Kasumi-1 (cell line): ENCODE results near the gene WFDC2.

ENCODE experiments used
- DNase-seq, 2 experiments: peaks; one replicate each; lab custom pipeline; 2025; lab: John Stamatoyannopoulos, UW

The WFDC2 gene, protein sequence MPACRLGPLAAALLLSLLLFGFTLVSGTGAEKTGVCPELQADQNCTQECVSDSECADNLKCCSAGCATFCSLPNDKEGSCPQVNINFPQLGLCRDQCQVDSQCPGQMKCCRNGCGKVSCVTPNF

GRCh38 chr20:45469336-45470261 lies at the start of gene WFDC2:
Gene WFDC2, plus strand, starts transcription at chr20:45469753. Its CDS starts 29 bp downstream, at chr20:45469782.
- DNase-seq: no peak

GRCh38 chr20:45420125-45420524 lies 49.4 kb upstream of the WFDC2 start:
- no peak for DNase-seq

DNA sequence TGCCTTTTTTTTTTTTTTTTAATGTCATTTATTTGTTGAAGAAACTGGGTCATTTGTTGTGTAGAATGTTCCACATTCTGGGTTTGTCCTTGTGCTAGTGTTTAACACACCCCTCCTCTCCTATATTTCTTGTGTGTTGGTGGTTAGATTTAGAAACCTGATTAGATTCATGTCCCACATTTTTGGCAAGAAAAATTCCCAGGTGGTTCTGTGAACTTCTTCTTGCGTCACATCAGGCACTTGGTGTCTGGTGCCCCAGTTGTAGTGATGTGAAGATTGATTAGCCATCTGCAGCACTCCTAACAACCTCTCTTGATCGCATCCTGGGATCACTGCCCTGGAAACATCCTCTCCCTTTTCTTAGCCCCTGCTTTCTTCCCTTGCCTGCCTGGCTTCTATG lies 45.9 kb upstream of the WFDC2 start:
- DNase-seq: no peak

GRCh38 chr20:45425561-45425960 lies 44.0 kb upstream of the WFDC2 start:
- DNase-seq: no peak

DNA sequence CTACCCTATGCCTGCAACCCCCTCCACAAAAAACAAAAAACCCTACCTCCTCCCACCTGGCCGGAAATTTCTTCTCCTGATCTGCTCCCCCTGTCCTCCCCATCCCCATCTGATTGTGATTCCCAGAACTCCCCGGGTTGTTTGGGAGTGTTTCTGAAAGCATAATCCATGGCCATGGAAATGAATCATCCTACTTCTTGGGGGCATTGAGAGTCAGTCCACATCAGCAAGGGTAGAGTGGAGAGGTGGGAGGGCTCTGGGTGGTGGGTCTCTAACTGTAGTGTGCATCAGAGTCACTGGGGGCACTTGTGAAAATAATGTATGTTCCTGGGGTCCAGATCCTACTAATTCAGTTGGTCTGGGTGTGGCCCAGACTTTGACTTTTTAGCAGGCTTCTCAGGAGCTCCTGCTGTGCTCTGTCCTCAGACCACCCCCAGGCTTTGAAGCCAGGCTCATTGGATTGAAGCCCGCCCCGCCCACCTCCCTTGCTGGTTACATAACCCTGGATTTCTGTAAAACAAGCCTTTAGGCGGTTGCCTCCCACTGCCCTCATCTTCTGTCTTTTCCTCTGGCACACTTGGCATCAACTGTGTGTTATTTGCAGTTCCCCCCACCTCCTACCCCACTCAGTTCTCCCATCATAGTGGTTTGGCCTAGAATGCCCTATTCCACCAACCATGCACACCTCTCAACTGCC lies 43.1 kb upstream of the WFDC2 start:
- DNase-seq: no peak

GRCh38 chr20:45427236-45428149 lies 42.1 kb upstream of the WFDC2 start:
- DNase-seq: no peak

DNA sequence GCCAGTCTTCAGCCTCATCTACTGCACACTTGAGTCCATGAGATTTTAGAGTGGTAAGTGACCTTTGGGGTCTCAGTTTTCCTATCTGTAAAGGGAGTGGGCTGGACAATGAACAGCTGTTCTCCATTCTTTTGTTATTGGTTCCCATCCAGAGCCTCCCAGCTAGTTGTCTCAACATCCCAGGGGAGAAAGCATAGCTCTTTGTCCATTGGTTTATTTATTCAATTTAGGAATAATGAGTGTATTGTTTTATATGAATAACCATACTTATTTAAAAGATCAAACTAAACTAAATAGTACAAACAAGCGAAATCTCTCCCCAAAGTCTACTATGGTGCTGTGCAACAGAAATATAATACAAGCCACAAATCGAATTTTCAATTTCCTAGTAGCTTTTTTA lies 39.9 kb upstream of the WFDC2 start:
- DNase-seq: no peak

DNA sequence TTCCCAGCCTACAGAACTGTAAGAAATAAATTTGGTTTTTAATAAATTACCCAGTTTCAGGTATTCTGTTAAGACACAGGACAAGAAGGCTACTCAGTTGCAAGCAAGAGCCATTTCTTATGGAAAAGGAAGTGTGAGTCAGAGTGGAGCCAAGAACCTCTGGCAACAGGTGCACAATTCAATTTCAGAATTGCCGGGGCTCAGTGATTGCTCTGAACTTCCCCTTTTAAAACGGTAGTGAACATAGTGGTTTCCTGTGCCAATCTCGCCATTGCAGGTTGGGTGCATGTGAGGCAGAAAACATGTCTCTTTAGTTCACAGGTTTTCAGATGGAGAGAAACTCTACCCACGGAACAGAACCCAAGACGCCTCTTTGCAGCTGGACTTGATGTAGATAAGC lies 37.3 kb upstream of the WFDC2 start:
- peak; percentile 86 to 91 for DNase-seq

GRCh38 chr20:45433316-45433715 lies 36.2 kb upstream of the WFDC2 start:
- DNase-seq: no peak

GRCh38 chr20:45433976-45434375 lies 35.6 kb upstream of the WFDC2 start:
- DNase-seq: no peak

- peak; percentile 68 to 69 for DNase-seq
Measured at GRCh38 chr20:45436732-45437485, 32.6 kb upstream of the WFDC2 start.

GRCh38 chr20:45440424-45440823 lies 29.1 kb upstream of the WFDC2 start:
- DNase-seq: no peak

- DNase-seq: no peak
Measured at GRCh38 chr20:45440891-45441685, 28.5 kb upstream of the WFDC2 start.

- no peak for DNase-seq
Measured at GRCh38 chr20:45441746-45442145, 27.8 kb upstream of the WFDC2 start.

- DNase-seq: no peak
Measured at GRCh38 chr20:45444050-45444449, 25.5 kb upstream of the WFDC2 start.

GRCh38 chr20:45445805-45446562 lies 23.6 kb upstream of the WFDC2 start:
- peak; percentile 30 to 55 for DNase-seq

- DNase-seq: no peak
Measured at GRCh38 chr20:45448270-45448669, 21.3 kb upstream of the WFDC2 start.

- DNase-seq: no peak
Measured at GRCh38 chr20:45449528-45449927, 20.0 kb upstream of the WFDC2 start.

- peak; percentile 95 to 97 for DNase-seq
Measured at GRCh38 chr20:45450097-45450818, 19.3 kb upstream of the WFDC2 start.
